ENCODE measurements around the gene HECW1.

GRCh38 chr7:43444711-43445578 is 332.5 kb downstream of the HECW1 start:
- no peak for TF ChIP-seq POLR2A (IDR thresholded peaks at IDR 0.05; ENCODE audit: low read depth, low read length)
- no peak for TF ChIP-seq TAF1 (IDR thresholded peaks at IDR 0.05; ENCODE audit: low read depth, low read length)

Measured in GM12891 (cell line).